SK-N-SH treated with all-trans-retinoic acid at 6 μM for 48 hours (cell line): ENCODE data around the gene SLC1A5.
"Not testable (repeated sequence)": the region's sequence is repeated elsewhere in the genome, so short reads cannot be mapped to it uniquely, and the experiment has no call there.

Experiments
- ATAC-seq: fragments of 200-7000 bp; cut with Tn5 transposase; 3 replicates; pipeline ENCODE4 v1.9.1; 2020; ENCODE audit warnings: mild to moderate bottlenecking, moderate library complexity
- BACH2 ChIP-seq: fragments of 250-450 bp; sonication (Bioruptor Pico); IDR thresholded peaks from 2 replicates; pipeline ENCODE4 v1.9.0; 2021; ENCODE audit warnings: mild to moderate bottlenecking, borderline replicate concordance
- CREB5 ChIP-seq: fragments of 250-450 bp; sonication (Bioruptor Pico); IDR thresholded peaks from 2 replicates; pipeline ENCODE4 v1.5.1; 2020; ENCODE audit warnings: low read depth, mild to moderate bottlenecking, moderate library complexity
- CSDC2 ChIP-seq: fragments of 250-450 bp; sonication (Bioruptor Pico); IDR thresholded peaks from 2 replicates; pipeline ENCODE4 v1.5.0; 2020; ENCODE audit warnings: mild to moderate bottlenecking, moderate library complexity
- CSRNP3 ChIP-seq: fragments of 250-450 bp; sonication (Bioruptor Pico); IDR thresholded peaks from 2 replicates; pipeline ENCODE4 v1.5.1; 2021; ENCODE audit warnings: mild to moderate bottlenecking, moderate library complexity
- GLIS3 ChIP-seq: fragments of 250-450 bp; sonication (Bioruptor Pico); IDR thresholded peaks from 2 replicates; pipeline ENCODE4 v1.5.0; 2020; ENCODE audit warnings: mild to moderate bottlenecking, moderate library complexity
- ISL1 ChIP-seq: fragments of 250-450 bp; sonication (Bioruptor Pico); IDR thresholded peaks from 2 replicates; pipeline ENCODE4 v2.1.2; 2022; ENCODE audit warnings: mild to moderate bottlenecking, moderate library complexity
- OSR1 ChIP-seq: fragments of 250-450 bp; sonication (Bioruptor Pico); IDR thresholded peaks from 2 replicates; pipeline ENCODE4 v1.8.0; 2022; ENCODE audit warnings: moderate library complexity, mild to moderate bottlenecking, inconsistent platforms
- POU6F1 ChIP-seq: fragments of 250-450 bp; sonication (Bioruptor Pico); IDR thresholded peaks from 2 replicates; pipeline ENCODE4 v1.8.0; 2021; ENCODE audit warnings: low read depth, mild to moderate bottlenecking, moderate library complexity, borderline replicate concordance
- PPARA ChIP-seq: fragments of 250-450 bp; sonication (Bioruptor Pico); IDR thresholded peaks from 2 replicates; pipeline ENCODE4 v1.5.0; 2020; ENCODE audit warnings: mild to moderate bottlenecking, borderline replicate concordance
- RARB ChIP-seq: fragments of 250-450 bp; sonication (Bioruptor Pico); IDR thresholded peaks from 2 replicates; pipeline ENCODE4 v1.8.0; 2021; ENCODE audit warnings: mild to moderate bottlenecking, moderate library complexity
- TCF4 ChIP-seq: fragments of 250-450 bp; sonication (Bioruptor Pico); IDR thresholded peaks from 2 replicates; pipeline ENCODE4 v1.8.0; 2021; ENCODE audit warnings: mild to moderate bottlenecking, moderate library complexity, borderline replicate concordance
- TOX ChIP-seq: fragments of 250-450 bp; sonication (Bioruptor Pico); IDR thresholded peaks from 2 replicates; pipeline ENCODE4 v1.8.0; 2021; ENCODE audit warnings: mild to moderate bottlenecking, moderate library complexity, borderline replicate concordance
- TSHZ2 ChIP-seq: fragments of 250-450 bp; sonication (Bioruptor Pico); IDR thresholded peaks from 2 replicates; pipeline ENCODE4 v1.5.0; 2020; ENCODE audit warnings: mild to moderate bottlenecking, moderate library complexity
- ZC3H10 ChIP-seq: fragments of 250-450 bp; sonication (Bioruptor Pico); IDR thresholded peaks from 2 replicates; pipeline ENCODE4 v1.5.1; 2021; ENCODE audit warnings: mild to moderate bottlenecking, moderate library complexity
- ZFP3 ChIP-seq: fragments of 250-450 bp; sonication (Bioruptor Pico); IDR thresholded peaks from 2 replicates; pipeline ENCODE4 v1.5.0; 2020; ENCODE audit warnings: mild to moderate bottlenecking, moderate library complexity
- ZNF70 ChIP-seq: fragments of 450-650 bp; formaldehyde crosslinking; IDR thresholded peaks from 2 replicates; pipeline ENCODE4 v1.5.0; 2020; ENCODE audit warnings: mild to moderate bottlenecking, moderate library complexity
- ZNF8 ChIP-seq: fragments of 450-650 bp; formaldehyde crosslinking; IDR thresholded peaks from 2 replicates; pipeline ENCODE4 v1.5.0; 2020; ENCODE audit warnings: mild to moderate bottlenecking, moderate library complexity

Gene SLC1A5

GRCh38 chr19:46772170-46773017 lies 16.0 kb downstream of the SLC1A5 start (continued):
- no peak for TF ChIP-seq CSRNP3 (CRISPR knock-in tag)
- TF ChIP-seq TCF4 (CRISPR knock-in tag) = no peak
- TF ChIP-seq TSHZ2 = no peak
- no peak for TF ChIP-seq ZC3H10 (CRISPR knock-in tag)
- no peak for TF ChIP-seq ZNF70 (CRISPR knock-in tag)

GRCh38 chr19:46768746-46769145 lies 19.6 kb downstream of the SLC1A5 start:
- not testable (repeated sequence) for ATAC-seq

GRCh38 chr19:46766569-46767317 lies 21.7 kb downstream of the SLC1A5 start:
- TF ChIP-seq ISL1 (CRISPR knock-in tag) (no peak), TSHZ2 (no peak), ZFP3 (CRISPR knock-in tag) (no peak), POU6F1 (CRISPR knock-in tag) (no peak), ZNF8 (CRISPR knock-in tag) (no peak), GLIS3 (CRISPR knock-in tag) (no peak), OSR1 (CRISPR knock-in tag) (no peak), CREB5 (no peak), BACH2 (CRISPR knock-in tag) (no peak), TOX (no peak), PPARA (CRISPR knock-in tag) (no peak), CSDC2 (CRISPR knock-in tag) (no peak), RARB (CRISPR knock-in tag) (no peak), ZNF70 (CRISPR knock-in tag) (no peak)
- peak; percentile 70 for ATAC-seq
